HUDEP-2 (cell line): ENCODE results near the gene CYP39A1.

ENCODE experiments used
- DNase-seq, 76 experiments: peaks; one replicate each; lab custom pipeline; 2025; ENCODE audit not compliant: unreplicated experiment in 76 of 76; lab: John Stamatoyannopoulos, UW

CYP39A1 gene

GRCh38 chr6:46521464-46521971, 131.1 kb downstream of the CYP39A1 start:
- no peak for DNase-seq

- DNase-seq: no peak
Measured at GRCh38 chr6:46517202-46517601, 135.4 kb downstream of the CYP39A1 start.

GRCh38 chr6:46513533-46513932, 139.1 kb downstream of the CYP39A1 start:
- DNase-seq: no peak

GRCh38 chr6:46511320-46511719, 141.3 kb downstream of the CYP39A1 start:
- no peak for DNase-seq

GRCh38 chr6:46510651-46511050, 142.0 kb downstream of the CYP39A1 start:
- no peak for DNase-seq

- no peak for DNase-seq
Measured at GRCh38 chr6:46509981-46510510, 142.6 kb downstream of the CYP39A1 start.

- no peak for DNase-seq
Measured at GRCh38 chr6:46509063-46509462, 143.6 kb downstream of the CYP39A1 start.

GRCh38 chr6:46507426-46507825, 145.2 kb downstream of the CYP39A1 start:
- DNase-seq: no peak

- no peak for DNase-seq
Measured at GRCh38 chr6:46505693-46506512, 146.7 kb downstream of the CYP39A1 start.

- no peak for DNase-seq
Measured at GRCh38 chr6:46504242-46504641, 148.4 kb downstream of the CYP39A1 start.

GRCh38 chr6:46502486-46503119, 150.0 kb downstream of the CYP39A1 start:
- DNase-seq: no peak

- DNase-seq: no peak
Measured at GRCh38 chr6:46501136-46502089, 151.2 kb downstream of the CYP39A1 start.

GRCh38 chr6:46500382-46500781, 152.2 kb downstream of the CYP39A1 start:
- no peak for DNase-seq
